IMR-90 (cell line): ENCODE data around the gene HSD17B4. TPM values are rescaled to one million over a fixed set of nuclear protein-coding genes. Genes with fewer than 3 reads are reported as not detected.

Experiments
- ATAC-seq: fragments of 200-7000 bp; cut with Tn5 transposase; 2 replicates; pipeline ENCODE4 v1.9.1; 2020; ENCODE audit warnings: low read depth, mild to moderate bottlenecking, moderate library complexity
- BruUV-seq: library from RNA; stranded (reverse); fragments of 400-500 nt; replicated peaks from 2 replicates; lab custom pipeline; 2021; lab: Mats Ljungman, UMichigan
- CTCF ChIA-PET: fragments of 300-600 bp; formaldehyde crosslinking; extraction: SDS; loops from one replicate; lab custom pipeline; 2021; ENCODE audit warnings: antibody characterized with exemption; lab: Yijun Ruan, JAX
- POLR2A ChIA-PET: fragments of 300-600 bp; sonication (Branson Sonifier 250); formaldehyde crosslinking; loops from one replicate; lab custom pipeline; 2022; ENCODE audit warnings: antibody characterized with exemption; ENCODE audit not compliant: unreplicated experiment; lab: Charles Lee
- DNase-seq: peaks from one replicate; pipeline ENCODE4 v3.0.0; 2013
- H2AFZ ChIP-seq: replicated peaks from 2 replicates; pipeline ENCODE3; 2013; ENCODE audit warnings: low read length, mild to moderate bottlenecking; ENCODE audit not compliant: poor library complexity
- H2AK5ac ChIP-seq: 2 replicates; pipeline ENCODE4 v1.6.1; 2013; ENCODE audit warnings: low read depth, low read length, inconsistent platforms
- H2AK9ac ChIP-seq: replicated peaks from 2 replicates; pipeline ENCODE3; 2013; ENCODE audit warnings: mild to moderate bottlenecking, low read depth, low read length, moderate library complexity; ENCODE audit not compliant: poor library complexity
- H2BK120ac ChIP-seq: 2 replicates; pipeline ENCODE4 v1.6.1; 2013; ENCODE audit warnings: low read depth, low read length, inconsistent platforms
- H2BK15ac ChIP-seq: 3 replicates; pipeline ENCODE4 v1.6.1; 2013; ENCODE audit warnings: low read depth, low read length, inconsistent platforms
- H2BK20ac ChIP-seq: 2 replicates; pipeline ENCODE4 v1.6.1; 2013; ENCODE audit warnings: low read depth, mild to moderate bottlenecking, inconsistent platforms, low read length, moderate library complexity
- H2BK5ac ChIP-seq: 2 replicates; pipeline ENCODE4 v1.6.1; 2013; ENCODE audit warnings: mild to moderate bottlenecking, low read depth, low read length, inconsistent platforms; ENCODE audit not compliant: poor library complexity, severe bottlenecking
- H3K14ac ChIP-seq: replicated peaks from 2 replicates; pipeline ENCODE4 v1.6.1; 2013; ENCODE audit warnings: low read depth, low read length, inconsistent platforms
- H3K18ac ChIP-seq: 2 replicates; pipeline ENCODE4 v1.6.1; 2013; ENCODE audit warnings: low read depth, low read length, control low read depth
- H3K23ac ChIP-seq: 2 replicates; pipeline ENCODE4 v1.6.1; 2013; ENCODE audit warnings: low read depth, low read length, inconsistent platforms
- H3K27ac ChIP-seq: 2 replicates; pipeline ENCODE4 v1.5.1; 2013; ENCODE audit warnings: mild to moderate bottlenecking, control low read depth, low read length; ENCODE audit not compliant: insufficient read depth
- H3K27me3 ChIP-seq: 2 replicates; pipeline ENCODE4 v1.6.1; 2013; ENCODE audit warnings: low read length; ENCODE audit not compliant: control insufficient read depth, insufficient read depth
- H3K36me3 ChIP-seq: 2 replicates; pipeline ENCODE4 v1.6.1; 2013; ENCODE audit warnings: low read length, mixed read lengths; ENCODE audit not compliant: control insufficient read depth, insufficient read depth
- H3K4ac ChIP-seq: 2 replicates; pipeline ENCODE4 v1.6.1; 2013; ENCODE audit warnings: low read depth, low read length, inconsistent platforms
- H3K4me1 ChIP-seq: 2 replicates; pipeline ENCODE4 v1.6.1; 2013; ENCODE audit warnings: low read length, mixed read lengths; ENCODE audit not compliant: control insufficient read depth, insufficient read depth
- H3K4me2 ChIP-seq: 2 replicates; pipeline ENCODE4 v1.6.1; 2013; ENCODE audit warnings: low read depth, mild to moderate bottlenecking, control low read depth, low read length, moderate library complexity
- H3K4me3 ChIP-seq: 2 replicates; pipeline ENCODE4 v1.5.1; 2013; ENCODE audit warnings: low read depth, mild to moderate bottlenecking, control low read depth, low read length, moderate library complexity; ENCODE audit not compliant: insufficient read depth
- H3K56ac ChIP-seq: 2 replicates; pipeline ENCODE4 v1.6.1; 2013; ENCODE audit warnings: low read length, inconsistent platforms; ENCODE audit not compliant: insufficient read depth; ENCODE audit errors: extremely low read depth
- H3K79me1 ChIP-seq, 2 experiments: 2 replicates each; pipeline ENCODE4 v1.6.1; 2013; ENCODE audit warnings: low read length in 2 of 2, inconsistent platforms in 1 of 2, low read depth in 1 of 2
- H3K9ac ChIP-seq: 2 replicates; pipeline ENCODE4 v1.6.1; 2013; ENCODE audit warnings: low read depth, low read length, control low read depth
- H3K9me1 ChIP-seq: 2 replicates; pipeline ENCODE4 v1.6.1; 2013; ENCODE audit warnings: low read length, inconsistent platforms; ENCODE audit not compliant: insufficient read depth
- H3K9me3 ChIP-seq: 2 replicates; pipeline ENCODE4 v1.6.1; 2013; ENCODE audit warnings: low read length; ENCODE audit not compliant: control insufficient read depth, insufficient read depth
- H4K20me1 ChIP-seq: 2 replicates; pipeline ENCODE4 v1.6.1; 2013; ENCODE audit warnings: low read length, inconsistent platforms; ENCODE audit not compliant: insufficient read depth
- H4K5ac ChIP-seq: 2 replicates; pipeline ENCODE4 v1.6.1; 2013; ENCODE audit warnings: mild to moderate bottlenecking, low read depth, low read length, control low read depth
- H4K8ac ChIP-seq, 2 experiments: 2 replicates each; pipeline ENCODE4 v1.6.1; 2013; ENCODE audit warnings: low read depth in 2 of 2, low read length in 2 of 2, control low read depth in 1 of 2, inconsistent platforms in 1 of 2
- H4K91ac ChIP-seq: 2 replicates; pipeline ENCODE4 v1.6.1; 2013; ENCODE audit warnings: low read depth, low read length, inconsistent platforms; ENCODE audit not compliant: insufficient read depth
- FOS ChIP-seq: fragments of 150-350 bp; IDR thresholded peaks from 2 replicates; pipeline ENCODE4 v1.6.1; 2016; ENCODE audit warnings: low read depth, low read length
- SMC3 ChIP-seq: fragments of 150-350 bp; IDR thresholded peaks from 2 replicates; pipeline ENCODE4 v1.6.1; 2016; ENCODE audit warnings: low read depth, mild to moderate bottlenecking, antibody characterized with exemption, low read length, moderate library complexity
- WGBS, 2 experiments: methylation state at CpG; one replicate each; pipeline versions ENCODE4 v1.1.5 to v1.1.7; 2013; ENCODE audit warnings: missing lambda C conversion rate in 2 of 2; ENCODE audit not compliant: insufficient read length in 1 of 2; ENCODE audit errors: extremely low coverage in 2 of 2; 5-methylcytosine and 5-hydroxymethylcytosine counted together
- dilution Hi-C: fragments of 300-500 bp; cut with HindIII; formaldehyde crosslinking; loops from one replicate; pipeline ENCODE4 v1.14.3; 2018; ENCODE audit warnings: low sequenced_read_pairs; ENCODE audit not compliant: unreplicated experiment
- in situ Hi-C: fragments of 300-500 bp; cut with MboI; formaldehyde crosslinking; loops from 3 replicates; pipeline ENCODE4 v1.14.3; 2019; ENCODE audit warnings: low sequenced_read_pairs, inconsistent platforms, mixed read lengths
- intact Hi-C: fragments of 100-400 bp; cut with micrococcal nuclease; formaldehyde crosslinking; loops from 2 replicates; pipeline ENCODE4 v1.10.0; 2022
- polyA plus RNA-seq, 3 experiments: library from polyadenylated mRNA; depleted of rRNA; stranded (reverse); fragments of >200 nt; gene quantifications; 2 replicates each; pipeline ENCODE4 v1.2.3, GENCODE V29; 2012; ENCODE audit warnings: low replicate concordance in 1 of 3
- total RNA-seq: library from RNA; depleted of rRNA; stranded (reverse); fragments of >200 nt; gene quantifications from 2 replicates; pipeline ENCODE4 v1.2.3, GENCODE V29; 2012

The HSD17B4 gene
- total and polyA plus RNA-seq, 2 of the 4 experiments (the other 2 are of a cell fraction) = 95.1 to 154 TPM

DNA sequence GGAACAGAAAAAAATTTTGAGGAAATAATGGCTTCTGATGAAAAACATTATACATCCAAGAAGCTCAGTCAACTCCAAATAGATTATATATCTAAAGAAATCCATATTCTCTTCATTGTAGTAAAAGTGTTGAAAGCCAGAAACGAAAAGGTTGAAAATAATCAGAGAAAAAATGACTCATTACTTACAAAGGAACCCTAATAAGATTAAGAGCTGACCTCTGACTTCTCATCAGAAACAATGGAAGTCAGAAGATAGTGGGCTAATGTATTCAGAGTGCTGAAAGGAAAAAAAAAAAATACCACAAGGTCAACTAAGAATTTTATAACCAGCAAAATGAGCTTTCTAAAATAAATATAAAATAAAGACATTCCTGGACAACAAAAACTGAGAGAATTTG lies 60.0 kb downstream of the HSD17B4 start:
- no peak overlapping the region for H3K56ac ChIP-seq
- H3K9ac ChIP-seq = no peak overlapping the region
- no peak overlapping the region for H2AK5ac ChIP-seq
- H3K4ac ChIP-seq = no peak overlapping the region
- no peaks in the 10 kb centered on the region for H3K9me3 ChIP-seq
- WGBS, 2 experiments = no CpG with 5 or more reads among the region's 1 CpG
- CTCF ChIA-PET = interaction anchor here (0.7 kb wide), 1 partner anchor 89 kb away, joined by 3 read pairs; no protein-coding TSS in a partner anchor
- H2BK20ac ChIP-seq = no peak overlapping the region
- POLR2A ChIA-PET = no interaction called here
- H3K79me1 ChIP-seq = no peaks in the 10 kb centered on the region
- dilution Hi-C loops (no loop called here), in situ Hi-C loops (no loop called here), intact Hi-C loops (no loop called here)
- H3K4me1 ChIP-seq = no peaks in the 10 kb centered on the region
- H4K91ac ChIP-seq = no peak overlapping the region
- H2BK15ac ChIP-seq = no peak overlapping the region
- no TSS peak for BruUV-seq
- no peak overlapping the region for H2BK5ac ChIP-seq
- no peak overlapping the region for H2AK9ac ChIP-seq
- H3K9me1 ChIP-seq = no peaks in the 10 kb centered on the region
- H4K8ac ChIP-seq = no peak overlapping the region
- H3K4me2 ChIP-seq = no peak overlapping the region
- no peak overlapping the region for H3K23ac ChIP-seq
- no peaks in the 10 kb centered on the region for H3K27me3 ChIP-seq
- H3K14ac ChIP-seq = no peak overlapping the region
- H4K20me1 ChIP-seq = no peaks in the 10 kb centered on the region
- H3K4me3 ChIP-seq = no peak overlapping the region
- TF ChIP-seq SMC3 (no peak), FOS (no peak)
- no peak for DNase-seq
- no peak for ATAC-seq
- no peak overlapping the region for H2AFZ ChIP-seq
- H2BK120ac ChIP-seq = no peak overlapping the region
- no peak overlapping the region for H3K18ac ChIP-seq
- peaks cover 9% of the 10 kb centered on the region for H3K36me3 ChIP-seq
- no peak overlapping the region for H3K27ac ChIP-seq
- no peak overlapping the region for H4K5ac ChIP-seq
